Measurements from ENCODE around the gene OR2A42.
A peak's percentile ranks its signal among the peaks of the same experiment; 100 is the strongest.
"Not testable (repeated sequence)": the region's sequence is repeated elsewhere in the genome, so short reads cannot be mapped to it uniquely, and the experiment has no call there.

Gene OR2A42

DNA sequence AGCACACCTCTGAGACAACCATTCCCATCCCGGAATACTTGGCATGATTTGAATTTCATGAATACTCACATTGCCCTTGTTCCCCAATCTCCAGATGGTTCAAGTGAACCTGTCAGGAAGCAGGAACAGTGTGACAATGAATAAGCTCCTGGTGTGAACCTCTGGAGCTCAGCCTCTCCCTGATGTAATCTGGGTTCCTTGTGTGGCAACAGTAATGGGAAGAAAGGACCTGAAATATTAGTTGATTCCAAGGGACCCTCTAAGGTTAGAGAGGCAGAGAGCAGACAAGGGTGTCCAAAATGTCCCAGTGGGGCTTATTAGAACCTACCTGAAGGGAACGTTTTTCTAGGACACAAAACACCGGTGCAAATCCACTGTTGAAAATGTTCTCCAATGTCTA lies 16.7 kb upstream of the OR2A42 start:
- no peak for DNase-seq
- no peaks in the 10 kb centered on the region for H3K4me1 Mint-ChIP-seq
- TF ChIP-seq, protein P1, sequence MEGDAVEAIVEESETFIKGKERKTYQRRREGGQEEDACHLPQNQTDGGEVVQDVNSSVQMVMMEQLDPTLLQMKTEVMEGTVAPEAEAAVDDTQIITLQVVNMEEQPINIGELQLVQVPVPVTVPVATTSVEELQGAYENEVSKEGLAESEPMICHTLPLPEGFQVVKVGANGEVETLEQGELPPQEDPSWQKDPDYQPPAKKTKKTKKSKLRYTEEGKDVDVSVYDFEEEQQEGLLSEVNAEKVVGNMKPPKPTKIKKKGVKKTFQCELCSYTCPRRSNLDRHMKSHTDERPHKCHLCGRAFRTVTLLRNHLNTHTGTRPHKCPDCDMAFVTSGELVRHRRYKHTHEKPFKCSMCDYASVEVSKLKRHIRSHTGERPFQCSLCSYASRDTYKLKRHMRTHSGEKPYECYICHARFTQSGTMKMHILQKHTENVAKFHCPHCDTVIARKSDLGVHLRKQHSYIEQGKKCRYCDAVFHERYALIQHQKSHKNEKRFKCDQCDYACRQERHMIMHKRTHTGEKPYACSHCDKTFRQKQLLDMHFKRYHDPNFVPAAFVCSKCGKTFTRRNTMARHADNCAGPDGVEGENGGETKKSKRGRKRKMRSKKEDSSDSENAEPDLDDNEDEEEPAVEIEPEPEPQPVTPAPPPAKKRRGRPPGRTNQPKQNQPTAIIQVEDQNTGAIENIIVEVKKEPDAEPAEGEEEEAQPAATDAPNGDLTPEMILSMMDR (IDR thresholded peaks at IDR 0.05): no peak
- H3K27ac Mint-ChIP-seq: no peak overlapping the region
- no peaks in the 10 kb centered on the region for H3K36me3 Mint-ChIP-seq (ENCODE audit: low read depth)
- H3K9me3 Mint-ChIP-seq: no peaks in the 10 kb centered on the region
- peaks cover 4% of the 10 kb centered on the region for H3K27me3 Mint-ChIP-seq (ENCODE audit: low read depth, poor library complexity)
- no peak overlapping the region for H3K4me3 Mint-ChIP-seq

DNA sequence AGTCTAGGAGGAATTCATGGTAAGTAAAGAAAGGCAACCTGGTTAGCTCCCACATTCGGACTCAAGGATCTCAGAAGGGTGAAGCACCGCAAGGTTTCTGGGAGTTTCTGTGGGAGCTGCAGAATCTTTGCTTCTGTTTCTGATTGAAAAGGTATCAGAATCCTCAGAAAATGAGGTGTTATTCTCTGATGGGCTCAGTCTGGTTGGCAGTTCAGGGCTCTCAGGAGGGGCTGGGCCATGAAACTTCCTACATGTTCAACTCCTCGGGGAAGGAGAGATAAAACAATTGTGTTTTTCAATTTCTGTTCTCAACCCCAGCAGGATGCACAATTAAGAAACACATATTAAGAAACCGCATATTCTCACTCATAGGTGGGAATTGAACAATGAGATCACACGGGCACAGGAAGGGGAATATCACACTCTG lies 16.1 kb upstream of the OR2A42 start:
- TF ChIP-seq, protein P1 (IDR thresholded peaks at IDR 0.05): no peak
- no peaks in the 10 kb centered on the region for H3K36me3 Mint-ChIP-seq (ENCODE audit: low read depth)
- H3K4me1 Mint-ChIP-seq: no peaks in the 10 kb centered on the region
- DNase-seq: no peak
- H3K4me3 Mint-ChIP-seq: no peak overlapping the region
- H3K27me3 Mint-ChIP-seq (ENCODE audit: low read depth, poor library complexity): peaks cover 3% of the 10 kb centered on the region
- H3K9me3 Mint-ChIP-seq: no peaks in the 10 kb centered on the region
- H3K27ac Mint-ChIP-seq: peak overlapping the region; percentile 18

DNA sequence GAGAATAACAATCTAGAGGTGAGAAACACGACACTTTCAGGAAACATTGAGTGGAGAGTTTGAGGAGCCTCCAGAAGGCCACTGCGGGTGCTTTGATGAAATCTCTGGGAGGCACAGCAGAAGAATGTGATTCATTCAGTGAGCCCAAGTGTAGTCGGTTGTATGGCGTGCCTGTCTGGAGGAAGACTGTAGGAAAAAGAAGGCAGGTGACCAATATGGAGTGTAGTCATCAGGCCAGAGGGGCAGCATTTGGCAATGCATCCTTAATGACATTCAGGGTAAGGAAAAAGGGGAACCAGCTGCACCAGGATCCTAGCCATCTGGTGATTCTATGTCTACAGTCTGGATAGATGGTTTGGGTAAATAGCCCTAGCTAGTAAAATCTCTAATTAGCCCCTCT lies 12.9 kb upstream of the OR2A42 start:
- not testable (repeated sequence) for H3K4me3 Mint-ChIP-seq; H3K4me1 Mint-ChIP-seq; H3K27ac Mint-ChIP-seq; H3K27me3 Mint-ChIP-seq (ENCODE audit: low read depth, poor library complexity); H3K36me3 Mint-ChIP-seq (ENCODE audit: low read depth); DNase-seq; H3K9me3 Mint-ChIP-seq

DNA sequence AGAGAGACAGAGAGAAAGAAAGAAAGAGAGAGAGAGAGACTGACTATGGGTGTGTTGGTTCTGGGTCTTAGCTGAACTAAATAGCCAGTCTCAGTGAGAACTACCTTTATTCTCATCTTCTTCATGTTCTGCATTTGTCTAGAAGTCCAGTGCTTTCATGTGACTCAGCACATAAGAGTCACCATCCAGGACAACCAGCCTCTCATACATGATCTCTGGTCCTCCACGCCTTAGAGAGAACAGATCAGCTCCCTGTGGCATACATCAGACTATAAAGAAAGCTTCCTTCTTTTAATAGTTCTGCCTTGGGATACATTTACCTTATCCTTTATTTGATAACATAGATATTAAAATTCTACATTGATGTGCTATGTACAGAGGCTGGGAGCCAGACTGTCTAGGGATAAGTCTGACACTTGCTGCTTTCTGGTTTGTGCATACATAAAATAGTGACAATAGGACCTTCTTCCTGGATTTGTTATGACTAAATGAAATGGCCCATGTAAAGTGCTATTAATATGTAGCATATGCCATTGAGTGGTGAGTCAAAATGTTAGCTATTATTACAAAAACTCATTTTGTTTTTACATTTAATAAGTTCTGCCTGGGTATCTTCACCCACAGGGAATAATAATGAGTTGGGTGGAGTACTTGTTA lies 8.4 kb upstream of the OR2A42 start:
- H3K27ac Mint-ChIP-seq; H3K36me3 Mint-ChIP-seq (ENCODE audit: low read depth): not testable (repeated sequence)

DNA sequence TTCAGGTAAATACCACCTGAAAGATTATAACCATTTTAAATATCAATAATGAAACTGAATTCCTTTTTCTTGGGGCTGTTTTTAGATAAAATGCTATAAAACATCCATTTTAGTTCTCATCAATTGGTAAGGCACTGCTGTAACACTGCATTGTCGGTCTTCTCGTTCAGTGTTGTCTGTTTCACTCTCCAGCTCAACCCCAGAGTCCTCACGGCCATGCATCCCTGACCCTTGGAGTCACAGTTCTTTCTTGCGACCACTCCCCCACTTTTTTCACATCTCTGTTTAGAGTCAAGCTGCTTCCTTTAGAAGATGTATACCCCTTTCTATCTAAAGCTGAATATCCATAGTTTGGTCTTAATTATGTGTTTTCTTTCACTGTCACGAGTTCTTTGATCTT lies 7.6 kb upstream of the OR2A42 start:
- not testable (repeated sequence) for H3K4me3 Mint-ChIP-seq; H3K9me3 Mint-ChIP-seq; H3K36me3 Mint-ChIP-seq (ENCODE audit: low read depth); H3K27ac Mint-ChIP-seq; H3K27me3 Mint-ChIP-seq (ENCODE audit: low read depth, poor library complexity); H3K4me1 Mint-ChIP-seq; DNase-seq

More for the DNA sequence above, 8.4 kb upstream of the OR2A42 start:
- not testable (repeated sequence) for H3K9me3 Mint-ChIP-seq; DNase-seq; H3K27me3 Mint-ChIP-seq (ENCODE audit: low read depth, poor library complexity); H3K4me1 Mint-ChIP-seq; H3K4me3 Mint-ChIP-seq

DNA sequence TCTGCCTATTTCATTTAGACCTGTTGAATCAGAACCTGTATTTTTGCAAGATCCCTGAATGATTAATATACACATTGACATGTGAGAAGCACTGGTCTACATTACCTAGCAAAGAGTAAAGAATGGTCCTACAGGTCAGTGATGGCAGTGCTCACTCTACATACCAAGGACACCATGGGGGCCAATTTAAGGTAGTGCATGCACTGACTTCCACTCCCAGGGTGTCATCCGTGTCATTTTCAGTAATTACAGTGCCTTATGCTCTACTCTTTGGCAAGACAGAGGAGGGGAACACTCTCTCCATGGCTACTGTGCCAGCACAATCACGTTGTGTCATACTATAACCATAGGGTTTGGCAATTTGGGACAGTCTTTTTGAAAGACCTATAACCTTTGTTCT lies 6.0 kb upstream of the OR2A42 start:
- H3K9me3 Mint-ChIP-seq; H3K27ac Mint-ChIP-seq; H3K36me3 Mint-ChIP-seq (ENCODE audit: low read depth); DNase-seq; H3K4me3 Mint-ChIP-seq; H3K27me3 Mint-ChIP-seq (ENCODE audit: low read depth, poor library complexity); H3K4me1 Mint-ChIP-seq: not testable (repeated sequence)

DNA sequence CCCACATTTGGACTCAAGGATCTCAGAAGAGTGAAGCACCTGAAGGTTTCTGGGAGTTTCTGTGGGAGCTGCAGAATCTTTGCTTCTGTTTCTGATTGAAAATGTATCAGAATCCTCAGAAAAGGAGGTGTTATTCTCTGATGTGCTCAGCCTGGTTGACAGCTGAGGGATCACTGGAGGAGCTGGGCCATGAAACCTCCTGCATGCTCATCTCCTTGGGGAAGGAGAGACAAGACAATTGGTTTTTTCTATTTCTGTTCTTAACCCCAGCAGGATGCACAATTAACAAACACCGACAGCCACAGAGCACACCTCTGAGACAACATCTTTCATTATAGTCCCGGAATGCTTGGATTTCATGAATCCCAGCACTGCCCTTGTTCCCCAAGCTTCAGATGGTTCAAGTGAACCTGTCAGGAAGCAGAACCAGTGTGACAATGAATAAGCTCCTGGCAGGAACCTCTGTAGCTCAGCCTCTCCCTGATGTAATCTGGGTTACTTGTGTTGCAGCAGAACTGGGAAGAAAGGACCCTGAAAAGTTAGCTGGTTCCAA lies 799 bp downstream of the OR2A42 start:
- H3K9me3 Mint-ChIP-seq; H3K4me1 Mint-ChIP-seq; H3K36me3 Mint-ChIP-seq (ENCODE audit: low read depth); H3K27ac Mint-ChIP-seq; H3K27me3 Mint-ChIP-seq (ENCODE audit: low read depth, poor library complexity); H3K4me3 Mint-ChIP-seq; DNase-seq: not testable (repeated sequence)

DNA sequence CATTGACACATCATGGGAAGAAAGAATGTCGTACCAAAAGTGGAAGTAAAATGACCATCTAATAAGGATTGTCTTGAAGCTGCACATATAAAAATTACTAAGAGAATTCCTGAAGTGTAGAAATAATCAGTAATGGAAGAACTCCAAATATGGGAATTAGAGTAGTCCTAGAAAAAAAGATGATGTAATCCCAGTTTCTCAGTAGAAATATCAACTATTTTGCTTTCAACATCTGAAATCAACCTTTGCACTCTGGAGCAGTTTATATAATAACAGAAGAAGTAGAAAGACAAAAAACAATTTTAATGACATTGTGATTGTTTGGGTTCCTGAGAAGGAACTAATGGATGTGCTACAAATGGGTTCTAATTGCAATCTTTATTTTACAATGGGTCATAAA lies 6.4 kb downstream of the OR2A42 start:
- H3K27ac Mint-ChIP-seq; H3K36me3 Mint-ChIP-seq (ENCODE audit: low read depth); H3K27me3 Mint-ChIP-seq (ENCODE audit: low read depth, poor library complexity); H3K9me3 Mint-ChIP-seq; DNase-seq; H3K4me1 Mint-ChIP-seq; H3K4me3 Mint-ChIP-seq: not testable (repeated sequence)

DNA sequence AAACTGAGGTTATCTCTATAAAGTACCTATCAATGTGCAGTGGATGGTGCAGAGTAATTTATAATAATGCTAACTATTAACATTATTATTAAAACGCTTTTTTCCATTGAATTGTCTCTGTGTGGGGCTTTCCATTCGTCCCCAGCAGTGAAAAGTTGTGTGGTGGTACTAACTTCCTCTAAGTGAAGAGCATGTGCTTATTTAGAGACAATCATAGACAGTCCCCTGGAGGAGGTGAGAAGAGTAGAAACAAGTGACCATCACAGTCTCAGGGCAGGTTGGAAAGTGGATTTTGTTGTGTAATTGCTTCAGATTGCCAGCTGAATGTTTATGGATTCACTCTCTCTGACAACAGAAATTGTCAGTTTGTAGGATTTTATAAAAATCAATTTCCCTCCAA lies 8.4 kb downstream of the OR2A42 start:
- H3K27me3 Mint-ChIP-seq (ENCODE audit: low read depth, poor library complexity); DNase-seq; H3K36me3 Mint-ChIP-seq (ENCODE audit: low read depth); H3K27ac Mint-ChIP-seq; H3K9me3 Mint-ChIP-seq; H3K4me3 Mint-ChIP-seq; H3K4me1 Mint-ChIP-seq: not testable (repeated sequence)

DNA sequence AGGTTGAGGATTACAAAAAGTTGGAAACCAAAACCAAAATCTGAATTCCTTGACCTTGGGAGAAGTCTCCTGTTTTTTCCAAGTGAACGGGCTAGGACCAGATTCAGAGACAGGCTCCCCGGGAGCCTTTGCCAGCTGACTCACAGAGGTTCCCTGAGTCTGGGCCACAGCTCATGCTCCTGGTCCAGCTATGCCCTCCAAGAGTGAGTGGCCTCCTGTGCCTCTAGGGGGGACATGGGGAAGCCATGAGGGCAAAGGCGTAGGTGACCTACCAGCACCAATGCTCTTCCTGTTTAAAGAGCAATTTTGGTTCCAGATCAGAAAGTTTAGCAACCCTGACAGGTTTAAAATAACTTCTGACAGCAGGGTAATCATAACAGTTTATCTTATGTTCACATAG lies 10.6 kb downstream of the OR2A42 start:
- not testable (repeated sequence) for H3K4me3 Mint-ChIP-seq; H3K9me3 Mint-ChIP-seq; DNase-seq; H3K4me1 Mint-ChIP-seq; H3K27ac Mint-ChIP-seq; H3K27me3 Mint-ChIP-seq (ENCODE audit: low read depth, poor library complexity); H3K36me3 Mint-ChIP-seq (ENCODE audit: low read depth)

DNA sequence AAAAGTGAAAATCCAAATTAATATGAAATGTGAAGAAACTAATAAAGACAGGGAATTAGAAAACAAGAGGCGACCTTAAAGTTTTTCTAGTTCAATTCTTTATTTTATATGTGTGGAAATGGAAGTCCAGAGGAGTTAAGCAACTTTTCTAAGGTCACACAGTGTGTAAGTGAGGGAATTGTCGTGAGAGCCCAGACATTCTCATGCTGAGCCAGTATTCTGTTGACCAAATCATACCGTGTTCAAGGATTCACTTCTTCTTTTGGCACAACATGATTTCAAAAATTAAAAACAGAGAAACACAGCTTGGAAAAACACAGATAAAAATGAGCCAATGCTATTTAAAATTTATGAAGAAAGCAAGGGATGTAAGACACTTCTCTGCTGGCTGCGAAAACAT lies 12.5 kb downstream of the OR2A42 start:
- not testable (repeated sequence) for H3K4me1 Mint-ChIP-seq; H3K4me3 Mint-ChIP-seq; DNase-seq; H3K27ac Mint-ChIP-seq; H3K36me3 Mint-ChIP-seq (ENCODE audit: low read depth); H3K27me3 Mint-ChIP-seq (ENCODE audit: low read depth, poor library complexity); H3K9me3 Mint-ChIP-seq

DNA sequence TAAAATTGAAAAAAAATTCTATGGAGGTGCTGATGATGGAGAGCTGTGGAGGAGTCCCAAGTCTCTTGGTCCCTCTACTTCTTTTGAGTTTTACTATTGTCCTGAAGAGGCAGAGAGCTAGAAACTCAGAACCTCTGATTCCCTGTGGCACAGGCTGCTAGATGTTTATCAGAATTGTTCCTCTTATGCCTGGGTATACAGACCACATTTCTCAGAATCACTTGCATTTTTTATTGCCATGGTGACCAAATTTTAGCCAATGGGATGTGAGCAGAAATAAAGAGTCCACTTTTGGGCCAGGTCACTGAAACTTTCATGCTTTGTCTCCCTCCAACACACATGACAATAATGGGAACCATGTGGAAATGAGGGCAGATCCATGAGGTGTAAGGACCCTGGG lies 15.7 kb downstream of the OR2A42 start:
- not testable (repeated sequence) for DNase-seq; H3K36me3 Mint-ChIP-seq (ENCODE audit: low read depth); H3K4me1 Mint-ChIP-seq; H3K4me3 Mint-ChIP-seq; H3K27me3 Mint-ChIP-seq (ENCODE audit: low read depth, poor library complexity); H3K9me3 Mint-ChIP-seq; H3K27ac Mint-ChIP-seq

DNA sequence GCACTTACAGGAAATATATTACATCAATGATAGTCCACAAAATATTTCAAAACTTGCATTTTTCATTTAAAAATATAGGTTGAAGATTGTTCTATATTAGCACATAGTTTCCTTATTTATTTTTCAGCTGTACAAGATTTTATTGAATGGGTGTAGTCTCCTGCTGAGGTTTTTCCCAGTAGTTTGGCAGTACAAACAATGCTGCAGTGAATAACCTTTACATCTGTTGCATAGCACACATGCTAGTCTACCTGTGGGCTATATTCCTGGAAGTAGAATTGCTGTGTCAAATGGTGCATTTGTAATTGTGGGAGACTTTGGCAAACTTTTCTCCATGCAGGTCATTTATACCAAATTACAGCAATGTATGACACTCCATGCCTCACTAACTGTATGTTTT lies 18.9 kb downstream of the OR2A42 start:
- not testable (repeated sequence) for DNase-seq; H3K4me3 Mint-ChIP-seq; H3K36me3 Mint-ChIP-seq (ENCODE audit: low read depth); H3K4me1 Mint-ChIP-seq; H3K27me3 Mint-ChIP-seq (ENCODE audit: low read depth, poor library complexity); H3K27ac Mint-ChIP-seq; H3K9me3 Mint-ChIP-seq
